ENCODE data around the gene CD200R1L.

DNA sequence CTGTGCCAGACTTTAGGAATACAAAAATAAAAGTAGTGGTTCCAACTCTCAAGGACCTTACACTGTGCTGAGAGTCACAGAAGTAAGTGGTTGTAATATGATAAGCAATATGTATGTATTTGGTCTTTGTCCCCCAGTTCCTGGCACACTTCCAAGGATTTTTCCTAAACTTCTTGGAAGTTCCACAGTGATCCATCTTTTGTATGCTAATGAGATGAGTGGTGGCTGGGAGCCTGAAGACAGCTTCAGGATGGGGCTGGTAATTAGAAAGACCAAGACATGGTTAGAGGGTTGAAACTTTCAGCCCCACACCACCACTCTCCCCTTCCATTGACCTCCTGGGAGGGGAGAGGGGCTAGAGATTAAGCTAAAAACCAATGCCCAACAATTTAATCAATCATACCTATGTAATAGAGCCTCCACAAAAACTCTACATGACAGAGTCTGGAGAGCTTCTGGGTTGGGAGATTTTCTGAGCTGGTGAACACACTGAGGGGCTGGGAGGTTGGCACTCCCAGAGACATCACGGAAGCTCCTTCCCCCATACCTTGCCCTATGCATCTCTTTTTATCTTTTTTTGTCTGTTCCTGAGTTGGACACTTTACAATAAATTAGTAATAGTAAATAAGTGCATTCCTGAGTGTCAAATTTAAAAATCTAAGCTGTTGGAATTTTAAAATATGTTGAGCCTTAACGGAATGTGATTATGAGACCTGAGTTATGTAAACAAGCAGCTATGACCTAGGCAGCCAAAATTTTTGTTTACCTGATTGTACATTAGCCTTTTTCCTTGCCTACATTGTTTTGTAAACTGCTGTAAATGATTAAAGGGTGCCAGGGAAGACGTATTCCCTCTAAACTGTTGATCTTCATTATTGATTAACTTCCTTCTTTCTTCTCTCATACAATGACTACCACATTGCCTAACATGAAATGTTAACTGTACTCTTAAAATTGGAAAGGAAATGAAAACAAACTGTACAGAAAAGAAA is 24.3 kb downstream of the CD200R1L start:
- TF ChIP-seq GATA2 (IDR thresholded peaks at IDR 0.05; ENCODE audit: low read depth, low read length) = no peak
- TF ChIP-seq GATA3 (IDR thresholded peaks at IDR 0.05; ENCODE audit: low read depth, low read length) = no peak
